Ishikawa (cell line): ENCODE results near the gene PPP1CC.

Source experiments
- CEBPB ChIP-seq: IDR thresholded peaks from 2 replicates; pipeline ENCODE4 v1.6.1; 2012
- CREB1 ChIP-seq: IDR thresholded peaks from 2 replicates; pipeline ENCODE4 v1.6.1; 2012; ENCODE audit warnings: low read depth
- EGR1 ChIP-seq: IDR thresholded peaks from 2 replicates; pipeline ENCODE4 v1.6.1; 2012
- EP300 ChIP-seq: IDR thresholded peaks from 2 replicates; pipeline ENCODE4 v1.6.1; 2012; ENCODE audit warnings: borderline replicate concordance
- FOXM1 ChIP-seq: IDR thresholded peaks from 2 replicates; pipeline ENCODE4 v1.6.1; 2012; ENCODE audit warnings: low read depth, borderline replicate concordance
- MAX ChIP-seq: IDR thresholded peaks from 2 replicates; pipeline ENCODE4 v1.6.1; 2012
- NFIC ChIP-seq: IDR thresholded peaks from 2 replicates; pipeline ENCODE4 v1.6.1; 2012
- RAD21 ChIP-seq: IDR thresholded peaks from 2 replicates; pipeline ENCODE4 v1.6.1; 2012; ENCODE audit warnings: low read depth
- REST ChIP-seq: IDR thresholded peaks from 2 replicates; pipeline ENCODE4 v1.6.1; 2012; ENCODE audit warnings: low read depth, mild to moderate bottlenecking
- TAF1 ChIP-seq: IDR thresholded peaks from 2 replicates; pipeline ENCODE4 v1.6.1; 2012; ENCODE audit warnings: low read depth, mild to moderate bottlenecking
- USF1 ChIP-seq: IDR thresholded peaks from 2 replicates; pipeline ENCODE4 v1.6.1; 2012
- YY1 ChIP-seq: IDR thresholded peaks from 2 replicates; pipeline ENCODE4 v1.6.1; 2012; ENCODE audit warnings: low read depth
- ZBTB7A ChIP-seq: IDR thresholded peaks from 2 replicates; pipeline ENCODE4 v1.6.1; 2012; ENCODE audit warnings: low read depth

GRCh38 chr12:110791589-110791988 is 48.9 kb upstream of the PPP1CC start:
- TF ChIP-seq YY1 (no peak), CEBPB (no peak), FOXM1 (no peak), USF1 (no peak), MAX (no peak), NFIC (no peak), TAF1 (no peak), RAD21 (no peak), REST (no peak), ZBTB7A (no peak), EGR1 (no peak), EP300 (no peak), CREB1 (no peak)
